HuH-7 (cell line): ENCODE measurements around the gene PACRG.
A peak's percentile ranks its signal among the peaks of the same experiment; 100 is the strongest.

Source experiments
- DNase-seq: peaks from one replicate; pipeline ENCODE4 v3.0.0; 2011; ENCODE audit warnings: low spot score

PACRG gene

DNA sequence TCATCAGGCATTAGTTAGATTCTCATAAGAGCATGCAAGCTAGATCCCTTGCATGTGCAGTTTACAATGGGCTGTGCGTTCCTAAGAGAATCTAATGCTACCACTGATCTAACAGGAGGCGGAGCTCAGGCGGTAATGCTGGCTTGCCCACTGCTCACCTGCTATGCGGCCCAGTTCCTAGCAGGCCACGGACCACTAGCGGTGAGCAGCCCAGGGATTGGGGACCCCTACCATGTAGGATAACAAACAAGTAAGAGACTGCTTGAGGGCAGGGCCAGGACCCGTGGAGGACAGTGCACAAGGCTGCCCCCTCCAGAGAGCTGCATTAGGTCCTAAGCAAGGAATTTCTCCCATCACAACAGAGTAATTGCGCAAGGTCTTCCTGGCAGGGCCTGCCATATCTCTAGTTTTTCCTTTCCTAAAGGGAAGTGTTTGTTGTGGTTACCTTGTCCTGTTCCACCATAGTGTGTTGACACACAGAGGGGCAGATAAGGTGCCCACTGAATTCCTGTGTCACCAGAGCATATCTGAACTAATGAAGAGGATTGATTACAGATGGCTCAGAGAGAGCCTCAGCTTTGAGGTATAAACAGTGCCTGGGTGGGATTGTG, 58.0 kb downstream of the PACRG start:
- peak; percentile 16 for DNase-seq

GRCh38 chr6:162798546-162799266, 70.9 kb downstream of the PACRG start:
- no peak for DNase-seq

DNA sequence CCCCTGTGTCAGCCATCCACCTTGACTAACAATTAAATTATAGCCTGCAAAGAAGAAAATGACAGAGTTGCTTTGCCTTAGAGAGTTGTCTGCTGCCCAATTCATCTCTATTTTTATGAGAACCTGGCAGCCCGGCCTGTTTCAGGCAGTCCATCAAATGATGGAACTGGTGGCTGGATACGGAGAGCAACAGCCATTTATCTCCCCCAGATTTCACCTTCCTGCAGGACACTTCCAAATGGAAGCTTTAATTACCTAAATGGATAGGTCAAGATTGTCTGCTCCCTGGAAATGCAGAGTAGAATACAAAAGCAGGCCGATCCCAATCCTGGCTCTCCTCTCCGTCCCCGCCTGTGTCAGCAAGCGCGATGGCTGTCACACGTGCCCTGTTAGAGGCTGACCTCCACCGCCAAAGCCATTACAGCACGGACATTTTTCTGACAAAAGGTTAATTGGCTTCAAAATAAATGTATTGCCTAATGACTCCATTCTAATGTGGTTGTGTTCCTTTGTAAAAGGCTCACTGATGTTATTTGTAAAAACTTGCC, 86.7 kb downstream of the PACRG start:
- DNase-seq: no peak

DNA sequence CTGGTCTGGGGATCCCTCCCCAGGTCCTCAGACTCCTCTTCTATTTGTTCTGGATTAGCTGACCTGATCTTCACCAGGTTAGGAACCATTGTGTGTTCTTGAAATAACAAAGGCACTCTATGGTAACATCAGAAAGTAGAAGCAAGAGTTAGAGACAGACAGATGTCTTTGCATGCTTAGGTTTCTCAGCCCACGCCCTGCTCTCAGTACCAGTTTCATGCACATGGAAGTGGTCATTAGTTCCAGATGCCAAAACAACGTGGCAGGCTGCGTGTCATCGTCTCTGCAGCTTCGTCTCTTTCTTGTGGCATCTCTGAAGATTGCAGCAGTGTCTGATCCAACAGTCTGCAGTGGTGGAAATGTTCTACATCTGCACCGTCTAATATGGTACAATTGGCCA, 89.4 kb downstream of the PACRG start:
- no peak for DNase-seq

DNA sequence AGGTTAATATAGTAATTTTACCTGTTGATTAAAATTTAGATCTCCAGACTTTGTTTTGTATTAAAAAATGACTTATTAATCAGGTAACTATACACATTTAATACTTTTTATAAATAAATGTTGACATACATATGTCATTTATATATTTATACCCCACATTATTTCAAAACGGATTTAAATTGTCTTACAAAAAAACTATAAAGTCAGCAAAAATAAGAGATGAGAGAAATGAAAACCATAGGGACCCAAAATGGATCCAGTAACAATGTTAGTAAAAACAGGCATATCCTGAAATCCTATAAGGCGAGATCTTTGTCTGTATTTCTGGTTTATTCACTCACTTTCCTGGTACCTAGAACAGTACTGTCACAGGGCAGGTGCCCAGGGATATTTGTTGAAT, 91.5 kb downstream of the PACRG start:
- no peak for DNase-seq

GRCh38 chr6:162821102-162821501, 93.3 kb downstream of the PACRG start:
- no peak for DNase-seq

DNA sequence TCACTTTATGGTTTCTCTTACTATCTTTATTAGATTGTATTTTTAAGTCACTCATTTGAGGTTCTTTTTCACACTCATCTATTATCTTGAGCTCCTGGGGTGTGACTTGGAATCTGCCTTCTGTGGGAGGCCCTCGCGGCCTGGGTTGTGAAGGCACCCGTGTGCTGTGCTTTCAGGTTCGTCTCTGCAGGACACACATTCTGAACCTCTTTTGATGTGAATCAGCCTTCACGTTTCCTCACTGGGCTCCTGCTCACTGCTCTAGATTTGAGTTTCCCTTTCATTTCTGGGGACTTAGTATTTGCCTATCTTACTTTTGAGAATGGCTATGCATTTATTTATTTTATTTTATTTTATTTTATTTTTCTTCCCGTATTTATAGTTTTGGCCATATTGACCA, 97.8 kb downstream of the PACRG start:
- no peak for DNase-seq

GRCh38 chr6:162829013-162829742, 101.4 kb downstream of the PACRG start:
- DNase-seq: no peak

DNA sequence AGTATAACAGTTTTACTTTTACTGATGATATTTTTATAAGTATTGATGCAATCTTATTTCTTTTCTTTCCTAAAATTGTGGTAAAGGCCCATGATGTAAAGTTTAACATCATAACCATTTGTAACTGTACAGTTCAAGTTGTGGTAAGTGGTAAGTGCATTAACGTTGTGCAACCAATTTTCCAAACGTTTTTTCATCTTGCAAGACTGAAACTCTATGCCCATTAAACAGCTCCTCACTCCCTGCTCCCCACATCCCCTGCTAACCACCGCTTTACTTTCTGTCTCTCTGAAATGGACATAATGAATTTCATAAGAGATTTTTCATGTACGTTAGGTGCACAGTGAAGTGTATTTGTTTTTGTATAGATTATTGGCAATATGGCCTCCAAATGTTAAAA, 106.0 kb downstream of the PACRG start:
- no peak for DNase-seq

DNA sequence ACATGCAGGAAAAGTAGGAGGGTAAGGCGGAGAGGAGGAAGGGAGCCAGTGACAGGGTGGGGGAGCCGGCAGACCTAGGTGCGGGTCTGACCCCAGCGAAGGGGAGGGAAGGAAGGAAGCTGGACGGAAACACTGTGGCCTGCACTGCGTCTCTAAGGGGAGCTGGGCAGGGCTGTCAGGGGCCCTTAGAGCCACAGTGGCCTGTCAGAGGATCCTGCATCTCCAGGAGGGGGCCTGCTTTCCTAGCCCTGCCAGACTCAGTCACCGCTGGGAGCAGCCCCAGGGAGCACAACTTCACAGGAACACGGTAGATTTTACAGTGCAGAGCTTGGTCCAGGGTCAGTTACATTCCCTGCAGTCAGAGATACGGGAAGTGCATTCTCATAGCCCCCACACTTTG, 118.2 kb downstream of the PACRG start:
- no peak for DNase-seq

GRCh38 chr6:162846723-162847122, 118.9 kb downstream of the PACRG start:
- no peak for DNase-seq

DNA sequence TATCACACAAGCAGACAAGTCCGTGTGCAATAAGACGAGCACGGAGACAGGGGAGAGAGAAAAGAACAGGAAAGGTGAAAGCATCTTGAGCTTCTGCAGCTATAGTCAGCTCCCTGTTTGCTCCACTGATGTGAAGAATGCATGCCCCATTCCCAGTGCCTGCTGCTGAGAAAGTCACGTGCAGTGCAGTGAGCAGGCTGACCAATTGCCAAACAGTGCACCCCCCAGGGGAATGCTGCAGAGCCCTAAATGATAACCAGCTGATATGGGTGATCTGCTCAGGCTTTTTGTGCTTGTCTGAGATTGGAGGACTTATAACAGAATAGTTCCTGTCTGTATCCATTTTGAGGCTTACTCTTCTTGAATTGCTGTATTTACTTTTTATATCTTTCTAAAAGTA, 121.5 kb downstream of the PACRG start:
- DNase-seq: no peak

DNA sequence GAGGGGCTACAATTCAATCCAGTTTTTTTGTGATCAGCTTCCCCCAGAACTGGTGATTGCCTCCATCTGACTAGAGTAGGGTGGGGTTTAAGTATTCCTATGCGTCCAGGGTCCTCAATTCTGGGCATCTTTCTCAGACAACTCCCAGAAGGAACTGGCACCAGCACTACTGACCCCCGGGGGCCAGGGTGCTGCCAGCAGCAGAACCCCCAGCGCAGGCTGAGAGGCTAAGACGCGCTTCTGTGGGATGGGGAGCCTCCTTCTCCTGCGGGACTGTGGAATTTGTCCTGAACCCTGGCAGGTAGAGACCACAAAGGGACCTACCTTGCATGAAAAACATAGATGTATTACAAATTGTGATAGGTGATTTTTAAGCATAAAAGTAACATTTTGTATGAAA, 124.4 kb downstream of the PACRG start:
- DNase-seq: no peak

- no peak for DNase-seq
Measured at GRCh38 chr6:162852840-162853577, 125.2 kb downstream of the PACRG start.

GRCh38 chr6:162854228-162854627, 126.5 kb downstream of the PACRG start:
- DNase-seq: no peak

- DNase-seq: no peak
Measured at GRCh38 chr6:162854734-162855191, 127.0 kb downstream of the PACRG start.

DNA sequence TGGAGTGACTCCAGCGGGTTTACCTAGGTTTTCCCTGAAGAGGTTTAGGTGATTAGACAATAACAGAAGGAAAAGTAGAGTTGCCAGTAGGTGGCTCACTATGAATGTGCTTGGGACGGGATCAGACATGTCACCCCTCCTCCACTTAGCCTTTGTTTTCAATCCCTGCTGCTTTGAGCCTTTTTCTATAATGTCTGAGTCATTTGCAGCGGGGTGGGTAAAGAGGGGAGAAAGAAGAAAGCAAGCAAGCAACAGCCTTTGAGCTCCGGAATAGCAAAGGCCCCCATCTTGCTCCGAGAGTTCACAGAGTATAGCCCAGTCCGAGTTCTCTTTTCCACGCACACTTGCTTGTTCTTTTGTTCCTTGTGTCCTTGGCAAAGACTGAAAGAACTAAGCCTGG, 129.1 kb downstream of the PACRG start:
- peak; percentile 67 for DNase-seq

DNA sequence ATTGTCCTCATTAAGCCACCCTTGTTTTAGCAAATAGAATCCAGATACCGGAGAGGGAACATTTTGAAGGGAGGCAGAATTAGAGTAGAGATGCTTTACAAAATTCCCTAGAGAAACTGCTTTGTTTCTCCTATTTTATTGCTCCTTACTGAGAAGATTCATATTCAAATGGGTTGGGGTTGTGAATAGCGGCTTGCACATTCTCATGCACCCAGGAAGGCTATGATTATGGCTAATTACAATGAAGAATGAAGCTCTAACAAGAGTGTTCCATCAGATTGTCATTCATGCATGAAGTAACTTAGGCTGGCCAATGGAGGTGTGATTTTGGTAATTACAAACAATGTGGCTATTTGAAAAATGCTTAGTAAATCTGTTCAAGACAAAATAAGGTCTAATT, 129.6 kb downstream of the PACRG start:
- no peak for DNase-seq

- DNase-seq: no peak
Measured at GRCh38 chr6:162862462-162862861, 134.7 kb downstream of the PACRG start.

GRCh38 chr6:162862941-162863340, 135.2 kb downstream of the PACRG start:
- no peak for DNase-seq

- DNase-seq: no peak
Measured at GRCh38 chr6:162863821-162864220, 136.0 kb downstream of the PACRG start.

DNA sequence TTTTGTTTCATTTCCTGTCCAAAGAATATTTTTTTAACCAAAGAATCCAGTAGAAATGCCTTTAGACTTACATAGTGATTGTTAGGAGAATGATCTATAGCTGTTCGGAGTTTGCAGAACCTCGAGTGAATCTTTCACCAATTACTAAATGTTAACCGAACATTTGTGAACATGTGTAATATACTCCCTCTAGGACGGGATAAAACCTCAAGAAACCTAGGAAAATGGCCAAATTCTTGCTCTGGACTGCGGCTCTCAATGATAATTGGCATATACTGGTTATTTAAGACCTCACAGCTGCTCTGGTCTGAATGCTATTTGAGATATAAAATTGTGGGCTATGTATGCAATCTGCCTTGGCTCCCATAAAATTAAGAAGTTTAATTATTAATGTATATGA, 137.1 kb downstream of the PACRG start:
- no peak for DNase-seq
